IPS-NIHi7 (cell line): ENCODE data around the gene NOXA1.

Experiments
- DNase-seq: peaks from one replicate; pipeline ENCODE4 v3.0.0; 2012; ENCODE audit warnings: mixed read lengths; ENCODE audit errors: extremely low spot score

NOXA1 gene

GRCh38 chr9:137387891-137388560, 35.2 kb upstream of the NOXA1 start:
- DNase-seq = no peak

- no peak for DNase-seq
These were observed 34.4 kb upstream of the NOXA1 start for GRCh38 chr9:137388589-137389427.

- DNase-seq = no peak
These were observed 33.8 kb upstream of the NOXA1 start for GRCh38 chr9:137389428-137389746.

GRCh38 chr9:137390553-137391410, 32.4 kb upstream of the NOXA1 start:
- DNase-seq = no peak

- DNase-seq = no peak
These were observed 31.8 kb upstream of the NOXA1 start for GRCh38 chr9:137391411-137391754.

GRCh38 chr9:137392232-137393007, 30.8 kb upstream of the NOXA1 start:
- no peak for DNase-seq

GRCh38 chr9:137393176-137394150, 29.7 kb upstream of the NOXA1 start:
- DNase-seq = no peak

GRCh38 chr9:137394866-137395665, 28.1 kb upstream of the NOXA1 start:
- no peak for DNase-seq

GRCh38 chr9:137395666-137396010, 27.6 kb upstream of the NOXA1 start:
- DNase-seq = no peak

GRCh38 chr9:137396227-137396626, 27.0 kb upstream of the NOXA1 start:
- no peak for DNase-seq

- no peak for DNase-seq
These were observed 26.4 kb upstream of the NOXA1 start for GRCh38 chr9:137396634-137397367.

- DNase-seq = no peak
These were observed 25.3 kb upstream of the NOXA1 start for GRCh38 chr9:137397675-137398423.

- DNase-seq = no peak
These were observed 24.4 kb upstream of the NOXA1 start for GRCh38 chr9:137398561-137399468.

GRCh38 chr9:137402746-137403145, 20.4 kb upstream of the NOXA1 start:
- no peak for DNase-seq

GRCh38 chr9:137403269-137403668, 19.9 kb upstream of the NOXA1 start:
- DNase-seq = no peak

GRCh38 chr9:137404961-137405567, 18.1 kb upstream of the NOXA1 start:
- DNase-seq = no peak

GRCh38 chr9:137405677-137406081, 17.5 kb upstream of the NOXA1 start:
- DNase-seq = no peak
